Kidney (tissue), 14 donors: ENCODE measurements around the gene FANCC. TPM values are rescaled to one million over a fixed set of nuclear protein-coding genes. Genes with fewer than 3 reads are reported as not detected.

Experiments
- DNase-seq, 5 donors: peaks; one replicate each; pipeline ENCODE4 v3.0.0-alpha.2; 2013 to 2020
- FAIRE-seq: peaks from 2 replicates; lab custom pipeline; 2012; peaks lifted over from hg19 to GRCh38; lab: Jason Lieb, UNC
- H3K27ac ChIP-seq, 2 donors: one replicate each; pipeline ENCODE4 v1.7.0; 2013; ENCODE audit warnings: low read depth in 2 of 2, low read length in 2 of 2, inconsistent platforms in 1 of 2
- H3K27me3 ChIP-seq: one replicate; pipeline ENCODE4 v1.7.1; 2013; ENCODE audit warnings: low read length, inconsistent platforms; ENCODE audit not compliant: control insufficient read depth, insufficient read depth
- H3K36me3 ChIP-seq, 3 donors: one replicate each; pipeline versions ENCODE4 v1.7.0 to v1.7.1; 2013; ENCODE audit warnings: low read length in 3 of 3, control low read depth in 1 of 3, inconsistent platforms in 1 of 3; ENCODE audit not compliant: insufficient read depth in 3 of 3, control insufficient read depth in 2 of 3
- H3K4me1 ChIP-seq, 3 donors: one replicate each; pipeline versions ENCODE4 v1.7.0 to v1.7.1; 2013; ENCODE audit warnings: low read length in 3 of 3, inconsistent platforms in 1 of 3, low read depth in 1 of 3; ENCODE audit not compliant: control insufficient read depth in 2 of 3, insufficient read depth in 2 of 3
- H3K4me3 ChIP-seq, 3 donors: one replicate each; pipeline versions ENCODE4 v1.7.0 to v1.8.1; 2013; ENCODE audit warnings: low read length in 3 of 3, control low read depth in 1 of 3, inconsistent platforms in 1 of 3
- H3K9ac ChIP-seq, 3 donors: one replicate each; pipeline versions ENCODE4 v1.7.0 to v1.7.1; 2013; ENCODE audit warnings: low read length in 3 of 3, control low read depth in 1 of 3, inconsistent platforms in 1 of 3
- H3K9me3 ChIP-seq, 3 donors: one replicate each; pipeline versions ENCODE4 v1.7.0 to v1.7.1; 2013; ENCODE audit warnings: low read length in 3 of 3, control low read depth in 1 of 3, inconsistent platforms in 1 of 3; ENCODE audit not compliant: control insufficient read depth in 2 of 3, insufficient read depth in 1 of 3
- CTCF ChIP-seq: IDR thresholded peaks from 3 replicates; pipeline ENCODE4 v1.5.1; 2012; ENCODE audit warnings: mild to moderate bottlenecking, moderate library complexity, borderline replicate concordance; ENCODE audit not compliant: insufficient read depth; ENCODE audit errors: extremely low read depth
- intact Hi-C: fragments of 100-400 bp; cut with DNase I; formaldehyde crosslinking; loops from one replicate; pipeline ENCODE4 v1.11.1; 2022
- polyA plus RNA-seq: library from polyadenylated mRNA; stranded (reverse); fragments of 350-450 nt; fragmentation: Illumina TruSeq; extraction: RNeasy Lipid Tissue Mini Kit (QIAGEN cat#74804); gene quantifications from one replicate; pipeline ENCODE4 v1.2.3, GENCODE V29; 2014; ENCODE audit warnings: low read depth, low replicate concordance; ENCODE audit not compliant: insufficient read depth
- total RNA-seq: library from RNA; stranded (reverse); fragmentation: NEBNext Ultra II Directional; extraction: Animal tissue kit (Norgen Biotek cat#: 25700); gene quantifications from one replicate; pipeline ENCODE4 v1.2.1, GENCODE V29; 2021
- donor health status: control.
- donor health status: control.
- donor health status: control.
- donor health status: control.
- donor health status: control.
- donor health status: DM: yes; HTN: yes; CAD: no.
- donor health status: Normal renal cell carcinoma (clear cell type).

The FANCC gene
- total and polyA plus RNA-seq, 2 donors from 2014 or later, result 7.5 to 10.8 TPM

- Histone ChIP-seq H3K4me1 (peaks cover 3 to 13% (median 4%) of the 10 kb centered on the region in 3 donors), H3K9ac (no peak overlapping the region), H3K27me3 (no peaks in the 10 kb centered on the region), H3K27ac (no peak overlapping the region), H3K9me3 (no peaks in the 10 kb centered on the region), H3K36me3 (no peaks in the 10 kb centered on the region), H3K4me3 (no peak overlapping the region)
- TF ChIP-seq CTCF, result no peak
- DNase-seq (no peak), FAIRE-seq (no peak)
- intact Hi-C loops, result no loop called here
These were observed 127.1 kb downstream of the FANCC start for GRCh38 chr9:95190413-95190812.

GRCh38 chr9:95189251-95190098 is 128.0 kb downstream of the FANCC start:
- FAIRE-seq (no peak), DNase-seq (peak in 3 of 5 donors; percentile 53 to 94 (median 75))
- Histone ChIP-seq H3K27ac (peak overlapping the region in 1 of 2 donors; percentile 41), H3K9me3 (no peaks in the 10 kb centered on the region), H3K9ac (peak overlapping the region in 1 of 3 donors; percentile 35), H3K4me1 (peaks cover 3 to 13% (median 4%) of the 10 kb centered on the region in 3 donors), H3K4me3 (peak overlapping the region in 1 of 3 donors; percentile 35), H3K36me3 (no peaks in the 10 kb centered on the region), H3K27me3 (no peaks in the 10 kb centered on the region)
- no peak for TF ChIP-seq CTCF
- intact Hi-C loops, result no loop called here

DNA sequence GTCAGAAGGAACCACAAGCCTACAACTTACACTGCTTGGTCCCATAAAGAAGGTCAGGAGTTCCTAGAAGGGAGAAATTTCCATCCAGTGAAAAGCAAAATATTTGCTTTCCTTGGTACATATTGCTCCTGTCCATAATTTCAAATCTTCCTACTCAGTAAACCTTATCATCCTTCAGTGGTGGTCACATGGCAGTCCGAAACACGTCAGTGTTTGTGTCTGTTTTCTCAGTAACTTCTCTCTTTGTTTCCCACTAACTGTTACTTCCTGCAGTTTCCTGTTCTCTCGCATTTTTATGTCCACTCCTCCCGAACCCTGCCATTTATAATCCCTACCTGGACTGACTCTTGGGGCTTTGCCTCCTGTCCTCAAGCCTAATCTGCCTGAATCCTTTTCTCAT is 129.1 kb downstream of the FANCC start:
- no peak for FAIRE-seq
- H3K9ac ChIP-seq, result no peak overlapping the region
- intact Hi-C loops, result no loop called here

More for the DNA sequence above, 129.1 kb downstream of the FANCC start:
- no peaks in the 10 kb centered on the region for H3K9me3 ChIP-seq
- H3K27ac ChIP-seq, result peak overlapping the region in 1 of 2 donors; percentile 14
- H3K27me3 ChIP-seq, result no peaks in the 10 kb centered on the region
- no peaks in the 10 kb centered on the region for H3K36me3 ChIP-seq
- H3K4me1 ChIP-seq, result peaks cover 3 to 13% (median 4%) of the 10 kb centered on the region in 3 donors
- DNase-seq, result peak in 1 of 5 donors; percentile 16
- H3K4me3 ChIP-seq, result no peak overlapping the region
- TF ChIP-seq CTCF, result no peak
